Measurements from ENCODE around the gene ITGA8.
"Not testable (repeated sequence)": the region's sequence is repeated elsewhere in the genome, so short reads cannot be mapped to it uniquely, and the experiment has no call there.

Gene ITGA8

GRCh38 chr10:15545884-15546283 is 173.8 kb downstream of the ITGA8 start:
- Histone ChIP-seq H3K9me3 (ENCODE audit: control insufficient read depth in 1 of 2, low read length in 2 of 2) (peaks cover 0 to 5% of the 10 kb centered on the region in 2 donors), H3K36me3 (ENCODE audit: control insufficient read depth in 1 of 2, insufficient read depth in 2 of 2, low read length in 2 of 2) (no peaks in the 10 kb centered on the region), H3K4me3 (ENCODE audit: low read depth in 1 of 2, low read length in 2 of 2) (no peak overlapping the region), H3K4me1 (ENCODE audit: control insufficient read depth in 1 of 2, insufficient read depth in 2 of 2, low read length in 2 of 2) (no peaks in the 10 kb centered on the region), H3K27me3 (ENCODE audit: low read depth, low read length) (no peaks in the 10 kb centered on the region), H3K27ac (ENCODE audit: low read length) (no peak overlapping the region)

DNA sequence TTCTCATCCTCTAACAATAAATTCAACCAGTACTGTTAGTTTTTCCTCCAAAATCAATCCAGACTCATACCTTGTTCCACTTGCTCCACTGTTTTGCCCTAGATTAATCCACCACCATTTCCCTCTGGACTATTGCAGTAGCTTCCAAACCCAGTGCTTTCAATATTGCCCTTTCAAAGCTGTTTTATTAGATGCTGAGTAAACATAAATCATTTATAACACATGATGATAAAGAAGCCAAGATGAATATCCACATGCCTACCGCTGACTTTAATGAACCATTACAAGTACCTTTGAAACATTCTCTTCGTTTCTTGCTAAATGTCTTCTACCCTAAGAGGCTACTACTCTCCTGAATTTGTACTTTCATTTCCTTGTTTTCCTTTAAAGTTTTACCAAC is 174.5 kb downstream of the ITGA8 start:
- Histone ChIP-seq H3K27ac (ENCODE audit: low read length) (no peak overlapping the region), H3K9me3 (ENCODE audit: control insufficient read depth in 1 of 2, low read length in 2 of 2) (peaks cover 0 to 5% of the 10 kb centered on the region in 2 donors), H3K36me3 (ENCODE audit: control insufficient read depth in 1 of 2, insufficient read depth in 2 of 2, low read length in 2 of 2) (no peaks in the 10 kb centered on the region), H3K27me3 (ENCODE audit: low read depth, low read length) (no peaks in the 10 kb centered on the region), H3K4me1 (ENCODE audit: control insufficient read depth in 1 of 2, insufficient read depth in 2 of 2, low read length in 2 of 2) (no peaks in the 10 kb centered on the region), H3K4me3 (ENCODE audit: low read depth in 1 of 2, low read length in 2 of 2) (no peak overlapping the region)

GRCh38 chr10:15543994-15544393 is 175.7 kb downstream of the ITGA8 start:
- H3K36me3 ChIP-seq (ENCODE audit: control insufficient read depth in 1 of 2, insufficient read depth in 2 of 2, low read length in 2 of 2) = no peaks in the 10 kb centered on the region
- no peak overlapping the region for H3K4me3 ChIP-seq (ENCODE audit: low read depth in 1 of 2, low read length in 2 of 2)

DNA sequence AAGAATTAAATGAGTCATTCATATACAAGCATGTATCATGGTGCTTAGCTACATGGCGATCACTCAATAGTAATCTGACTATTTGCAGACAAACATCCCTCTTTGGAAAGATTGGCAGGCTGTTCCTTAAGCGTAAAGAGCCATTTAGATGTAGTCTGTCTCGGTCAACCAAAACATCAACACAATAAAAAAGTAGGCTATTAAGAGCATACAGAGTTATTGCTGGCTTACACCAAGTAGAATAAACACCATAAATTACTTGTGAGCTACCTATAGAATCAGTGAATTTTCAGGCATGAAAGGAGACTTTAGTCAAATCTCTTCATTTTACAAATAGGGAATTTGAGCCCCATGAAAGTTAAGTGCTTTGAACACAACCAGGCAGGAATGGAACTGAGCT is 176.9 kb downstream of the ITGA8 start:
- Histone ChIP-seq H3K4me1 (ENCODE audit: control insufficient read depth in 1 of 2, insufficient read depth in 2 of 2, low read length in 2 of 2) (no peaks in the 10 kb centered on the region), H3K4me3 (ENCODE audit: low read depth in 1 of 2, low read length in 2 of 2) (no peak overlapping the region), H3K27ac (ENCODE audit: low read length) (no peak overlapping the region), H3K9me3 (ENCODE audit: control insufficient read depth in 1 of 2, low read length in 2 of 2) (peaks cover 0 to 5% of the 10 kb centered on the region in 2 donors), H3K36me3 (ENCODE audit: control insufficient read depth in 1 of 2, insufficient read depth in 2 of 2, low read length in 2 of 2) (no peaks in the 10 kb centered on the region), H3K27me3 (ENCODE audit: low read depth, low read length) (no peaks in the 10 kb centered on the region)

More at GRCh38 chr10:15543994-15544393, 175.7 kb downstream of the ITGA8 start:
- peaks cover 0 to 5% of the 10 kb centered on the region in 2 donors for H3K9me3 ChIP-seq (ENCODE audit: control insufficient read depth in 1 of 2, low read length in 2 of 2)
- no peaks in the 10 kb centered on the region for H3K27me3 ChIP-seq (ENCODE audit: low read depth, low read length)
- no peaks in the 10 kb centered on the region for H3K4me1 ChIP-seq (ENCODE audit: control insufficient read depth in 1 of 2, insufficient read depth in 2 of 2, low read length in 2 of 2)
- no peak overlapping the region for H3K27ac ChIP-seq (ENCODE audit: low read length)

- no peak overlapping the region for H3K4me3 ChIP-seq (ENCODE audit: low read depth in 1 of 2, low read length in 2 of 2)
- peaks cover 0 to 5% of the 10 kb centered on the region in 2 donors for H3K9me3 ChIP-seq (ENCODE audit: control insufficient read depth in 1 of 2, low read length in 2 of 2)
- no peak overlapping the region for H3K27ac ChIP-seq (ENCODE audit: low read length)
- no peaks in the 10 kb centered on the region for H3K27me3 ChIP-seq (ENCODE audit: low read depth, low read length)
- no peaks in the 10 kb centered on the region for H3K36me3 ChIP-seq (ENCODE audit: control insufficient read depth in 1 of 2, insufficient read depth in 2 of 2, low read length in 2 of 2)
- no peaks in the 10 kb centered on the region for H3K4me1 ChIP-seq (ENCODE audit: control insufficient read depth in 1 of 2, insufficient read depth in 2 of 2, low read length in 2 of 2)
These were observed 178.3 kb downstream of the ITGA8 start for GRCh38 chr10:15541376-15541775.

GRCh38 chr10:15540727-15541126 is 179.0 kb downstream of the ITGA8 start:
- Histone ChIP-seq H3K27ac (ENCODE audit: low read length) (no peak overlapping the region), H3K4me3 (ENCODE audit: low read depth in 1 of 2, low read length in 2 of 2) (no peak overlapping the region), H3K36me3 (ENCODE audit: control insufficient read depth in 1 of 2, insufficient read depth in 2 of 2, low read length in 2 of 2) (no peaks in the 10 kb centered on the region), H3K9me3 (ENCODE audit: control insufficient read depth in 1 of 2, low read length in 2 of 2) (peaks cover 0 to 5% of the 10 kb centered on the region in 2 donors), H3K4me1 (ENCODE audit: control insufficient read depth in 1 of 2, insufficient read depth in 2 of 2, low read length in 2 of 2) (no peaks in the 10 kb centered on the region), H3K27me3 (ENCODE audit: low read depth, low read length) (no peaks in the 10 kb centered on the region)

DNA sequence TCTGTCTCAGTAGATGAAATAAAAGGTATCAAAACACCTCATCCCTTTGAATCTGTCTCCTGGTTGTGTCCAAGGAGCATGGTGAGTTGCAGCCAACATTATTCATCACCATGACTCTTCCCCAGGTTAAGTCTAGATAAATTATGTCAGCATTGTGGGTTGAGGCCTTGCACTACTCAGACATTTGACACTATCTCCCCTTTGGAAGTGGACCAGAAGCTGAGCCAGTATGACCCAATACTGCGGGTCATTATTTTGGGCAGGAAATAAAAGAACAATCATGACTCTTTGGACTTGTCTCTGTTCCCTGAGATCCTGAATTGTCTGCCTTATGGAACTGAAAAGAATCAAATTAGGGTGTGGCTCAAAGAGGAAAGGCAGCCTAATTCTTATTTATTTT is 180.5 kb downstream of the ITGA8 start:
- no peaks in the 10 kb centered on the region for H3K4me1 ChIP-seq (ENCODE audit: control insufficient read depth in 1 of 2, insufficient read depth in 2 of 2, low read length in 2 of 2)
- H3K27me3 ChIP-seq (ENCODE audit: low read depth, low read length) = no peaks in the 10 kb centered on the region
- H3K36me3 ChIP-seq (ENCODE audit: control insufficient read depth in 1 of 2, insufficient read depth in 2 of 2, low read length in 2 of 2) = no peaks in the 10 kb centered on the region
- H3K9me3 ChIP-seq (ENCODE audit: control insufficient read depth in 1 of 2, low read length in 2 of 2) = no peaks in the 10 kb centered on the region
- no peak overlapping the region for H3K27ac ChIP-seq (ENCODE audit: low read length)
- H3K4me3 ChIP-seq (ENCODE audit: low read depth in 1 of 2, low read length in 2 of 2) = no peak overlapping the region

GRCh38 chr10:15534928-15535538 is 184.7 kb downstream of the ITGA8 start:
- not testable (repeated sequence) for H3K4me3 ChIP-seq (ENCODE audit: low read depth in 1 of 2, low read length in 2 of 2); H3K4me1 ChIP-seq (ENCODE audit: control insufficient read depth in 1 of 2, insufficient read depth in 2 of 2, low read length in 2 of 2); H3K9me3 ChIP-seq (ENCODE audit: control insufficient read depth in 1 of 2, low read length in 2 of 2); H3K27ac ChIP-seq (ENCODE audit: low read length); H3K27me3 ChIP-seq (ENCODE audit: low read depth, low read length); H3K36me3 ChIP-seq (ENCODE audit: control insufficient read depth in 1 of 2, insufficient read depth in 2 of 2, low read length in 2 of 2)

DNA sequence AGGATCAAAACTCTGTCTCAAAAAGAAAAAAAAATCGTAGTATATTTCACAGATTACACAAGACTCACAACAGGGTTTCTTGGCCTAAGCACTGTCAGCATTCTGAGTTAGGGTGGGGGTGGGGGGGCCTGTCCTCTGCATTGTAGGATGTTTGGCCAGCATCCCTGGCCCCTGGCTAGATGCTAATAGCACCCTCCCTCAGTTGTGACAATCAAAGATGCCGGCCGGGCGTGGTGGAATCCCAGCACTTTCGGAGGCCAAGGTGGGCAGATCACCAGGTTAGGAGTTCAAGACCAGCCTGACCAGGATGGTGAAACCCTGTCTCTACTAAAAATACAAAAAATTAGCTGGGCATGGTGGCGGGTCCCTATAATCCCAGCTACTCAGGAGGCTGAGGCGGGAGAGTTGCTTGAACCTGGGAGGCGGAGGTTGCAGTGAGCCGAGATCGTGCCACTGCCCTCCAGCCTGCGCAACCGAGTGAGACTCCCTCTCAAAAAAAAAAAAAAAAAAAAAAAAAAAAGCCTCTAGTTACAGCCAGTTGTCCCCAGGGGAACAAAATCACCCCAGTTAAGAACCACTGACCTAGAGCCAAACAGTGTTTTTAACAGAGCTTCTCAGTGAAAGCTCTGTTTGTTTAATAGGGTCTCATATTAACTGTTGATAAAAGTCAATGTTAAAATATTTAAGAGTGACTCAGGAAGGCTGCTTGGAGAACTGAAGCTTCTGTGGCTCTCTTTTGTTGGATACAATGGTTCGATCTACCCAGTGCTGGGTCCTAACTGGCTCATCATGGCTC is 187.6 kb downstream of the ITGA8 start:
- Histone ChIP-seq H3K27ac (ENCODE audit: low read length) (no peak overlapping the region), H3K36me3 (ENCODE audit: control insufficient read depth in 1 of 2, insufficient read depth in 2 of 2, low read length in 2 of 2) (no peaks in the 10 kb centered on the region), H3K27me3 (ENCODE audit: low read depth, low read length) (no peaks in the 10 kb centered on the region), H3K9me3 (ENCODE audit: control insufficient read depth in 1 of 2, low read length in 2 of 2) (no peaks in the 10 kb centered on the region), H3K4me3 (ENCODE audit: low read depth in 1 of 2, low read length in 2 of 2) (no peak overlapping the region), H3K4me1 (ENCODE audit: control insufficient read depth in 1 of 2, insufficient read depth in 2 of 2, low read length in 2 of 2) (no peaks in the 10 kb centered on the region)

GRCh38 chr10:15528859-15529239 is 190.9 kb downstream of the ITGA8 start:
- Histone ChIP-seq H3K36me3 (ENCODE audit: control insufficient read depth in 1 of 2, insufficient read depth in 2 of 2, low read length in 2 of 2) (no peaks in the 10 kb centered on the region), H3K4me1 (ENCODE audit: control insufficient read depth in 1 of 2, insufficient read depth in 2 of 2, low read length in 2 of 2) (no peaks in the 10 kb centered on the region), H3K4me3 (ENCODE audit: low read depth in 1 of 2, low read length in 2 of 2) (no peak overlapping the region), H3K9me3 (ENCODE audit: control insufficient read depth in 1 of 2, low read length in 2 of 2) (no peaks in the 10 kb centered on the region), H3K27me3 (ENCODE audit: low read depth, low read length) (no peaks in the 10 kb centered on the region), H3K27ac (ENCODE audit: low read length) (no peak overlapping the region)

- Histone ChIP-seq H3K9me3 (ENCODE audit: control insufficient read depth in 1 of 2, low read length in 2 of 2) (no peaks in the 10 kb centered on the region), H3K27ac (ENCODE audit: low read length) (no peak overlapping the region), H3K27me3 (ENCODE audit: low read depth, low read length) (no peaks in the 10 kb centered on the region), H3K4me3 (ENCODE audit: low read depth in 1 of 2, low read length in 2 of 2) (no peak overlapping the region), H3K36me3 (ENCODE audit: control insufficient read depth in 1 of 2, insufficient read depth in 2 of 2, low read length in 2 of 2) (no peaks in the 10 kb centered on the region), H3K4me1 (ENCODE audit: control insufficient read depth in 1 of 2, insufficient read depth in 2 of 2, low read length in 2 of 2) (no peaks in the 10 kb centered on the region)
These were observed 193.0 kb downstream of the ITGA8 start for GRCh38 chr10:15526754-15527153.
